NB4 (cell line): ENCODE data around the gene ZNF775.

Source experiments
- CTCF ChIP-seq: IDR thresholded peaks from one replicate; pipeline ENCODE4 v1.5.1; 2012; ENCODE audit warnings: low read depth, low read length
- TF ChIP-seq, protein P1 (sequence below): IDR thresholded peaks from 2 replicates; pipeline ENCODE4 v1.6.1; 2011; ENCODE audit warnings: low read depth, low read length

DNA sequence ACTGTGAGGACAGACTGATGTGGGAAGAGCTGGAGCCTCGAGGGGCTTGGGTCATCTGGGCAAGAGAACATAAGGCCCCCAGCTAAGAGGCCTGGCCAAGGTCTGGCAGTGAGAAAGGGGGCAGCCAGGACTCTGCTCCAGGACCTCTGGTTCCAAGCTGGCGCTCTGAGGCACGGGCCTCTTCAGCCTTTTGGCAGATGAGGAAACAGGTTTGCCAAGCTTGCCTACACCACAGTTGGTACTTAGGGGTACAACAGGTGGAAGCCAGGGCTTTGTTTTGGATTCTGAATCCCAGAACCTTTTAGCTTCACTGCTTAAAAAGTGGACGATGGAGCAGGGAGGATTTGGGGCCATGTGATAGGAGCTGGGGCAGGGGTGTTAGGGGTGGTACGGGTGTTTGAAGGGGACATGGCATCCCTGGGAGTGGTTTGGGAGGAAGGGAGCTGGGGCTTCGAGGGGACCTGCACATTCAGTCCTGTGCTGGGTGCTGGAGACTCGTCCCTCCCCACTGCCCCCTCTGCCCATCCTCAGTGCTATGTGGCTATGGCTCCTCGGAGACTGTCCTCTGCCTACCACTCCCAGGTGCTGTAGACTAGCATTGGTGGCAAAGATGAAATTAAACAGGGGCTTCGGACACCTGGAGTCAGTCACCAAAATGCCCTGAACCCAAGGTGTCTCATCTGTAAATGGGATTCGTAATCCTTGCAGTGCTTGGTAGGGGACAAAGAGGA, 30.3 kb downstream of the ZNF775 start:
- no peak for TF ChIP-seq CTCF
- TF ChIP-seq, protein P1, sequence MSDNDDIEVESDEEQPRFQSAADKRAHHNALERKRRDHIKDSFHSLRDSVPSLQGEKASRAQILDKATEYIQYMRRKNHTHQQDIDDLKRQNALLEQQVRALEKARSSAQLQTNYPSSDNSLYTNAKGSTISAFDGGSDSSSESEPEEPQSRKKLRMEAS: no peak
